A673 (cell line): ENCODE data around the gene MAGI1. TPM values are rescaled to one million over a fixed set of nuclear protein-coding genes. Genes with fewer than 3 reads are reported as not detected.

Experiments used
- BruUV-seq: library from RNA; stranded (reverse); fragments of 400-500 nt; replicated peaks from 2 replicates; lab custom pipeline; 2021; lab: Mats Ljungman, UMichigan
- CTCF ChIA-PET: fragments of 300-600 bp; sonication (Branson Sonifier 250); formaldehyde crosslinking; loops from one replicate; lab custom pipeline; 2022; ENCODE audit warnings: antibody characterized with exemption; lab: Charles Lee
- POLR2A ChIA-PET: fragments of 300-600 bp; sonication (Branson Sonifier 250); formaldehyde crosslinking; loops from one replicate; lab custom pipeline; 2022; ENCODE audit warnings: antibody characterized with exemption; ENCODE audit not compliant: low non-redundant PET; lab: Charles Lee
- DNase-seq: peaks from one replicate; pipeline ENCODE4 v3.0.0-alpha.2; 2015; ENCODE audit warnings: low spot score
- H3K27ac ChIP-seq: fragments of 200-600 bp; sonication (generic); 2 replicates; pipeline ENCODE4 v1.5.1; 2016; ENCODE audit warnings: mixed run types, low read depth, mild to moderate bottlenecking, mixed read lengths, antibody characterized with exemption, low read length; ENCODE audit not compliant: poor library complexity, severe bottlenecking
- H3K27me3 ChIP-seq: fragments of 200-600 bp; sonication (generic); replicated peaks from 2 replicates; pipeline ENCODE4 v1.6.1; 2017; ENCODE audit warnings: mixed run types, low read depth, mild to moderate bottlenecking, mixed read lengths, antibody characterized with exemption, low read length; ENCODE audit not compliant: insufficient read depth, poor library complexity
- H3K36me3 ChIP-seq: fragments of 200-600 bp; sonication (generic); 2 replicates; pipeline ENCODE4 v1.6.1; 2016; ENCODE audit warnings: mixed run types, mild to moderate bottlenecking, mixed read lengths, antibody characterized with exemption, low read length; ENCODE audit not compliant: insufficient read depth, poor library complexity, severe bottlenecking
- H3K4me1 ChIP-seq: fragments of 200-600 bp; sonication (generic); 2 replicates; pipeline ENCODE4 v1.6.1; 2017; ENCODE audit warnings: mixed run types, mild to moderate bottlenecking, mixed read lengths, antibody characterized with exemption, low read length; ENCODE audit not compliant: insufficient read depth, poor library complexity, severe bottlenecking
- H3K4me3 ChIP-seq: fragments of 200-600 bp; sonication (generic); 2 replicates; pipeline ENCODE4 v1.5.1; 2016; ENCODE audit warnings: low read depth, mixed run types, mild to moderate bottlenecking, mixed read lengths, low read length; ENCODE audit not compliant: poor library complexity, severe bottlenecking
- H3K9me3 ChIP-seq: fragments of 200-600 bp; sonication (generic); 2 replicates; pipeline ENCODE4 v1.6.1; 2016; ENCODE audit warnings: mixed run types, low read depth, mild to moderate bottlenecking, mixed read lengths, antibody characterized with exemption, low read length; ENCODE audit not compliant: poor library complexity, severe bottlenecking
- EZH2 ChIP-seq: fragments of 200-600 bp; sonication (generic); IDR thresholded peaks from 2 replicates; pipeline ENCODE4 v1.6.1; 2017; ENCODE audit warnings: borderline replicate concordance, low read depth, mild to moderate bottlenecking, mixed read lengths, antibody characterized with exemption, low read length; ENCODE audit not compliant: poor library complexity, severe bottlenecking
- intact Hi-C: fragments of 100-400 bp; cut with micrococcal nuclease; formaldehyde crosslinking; loops from one replicate; pipeline ENCODE4 v1.10.0; 2022; ENCODE audit not compliant: unreplicated experiment
- total RNA-seq: library from RNA; stranded (reverse); gene quantifications from 2 replicates; pipeline ENCODE4 v1.2.3, GENCODE V29; 2021
- TF ChIP-seq, protein P1 (sequence below): fragments of 300-800, 200-600 bp; sonication (generic); conservative IDR thresholded peaks from 2 replicates; pipeline ENCODE4 v1.5.1; 2017; ENCODE audit warnings: low read depth, mild to moderate bottlenecking, antibody characterized with exemption, low read length, moderate library complexity, mixed read lengths

The MAGI1 gene
- total RNA-seq, 1 experiment from 2014 or later: 30.5 TPM

DNA sequence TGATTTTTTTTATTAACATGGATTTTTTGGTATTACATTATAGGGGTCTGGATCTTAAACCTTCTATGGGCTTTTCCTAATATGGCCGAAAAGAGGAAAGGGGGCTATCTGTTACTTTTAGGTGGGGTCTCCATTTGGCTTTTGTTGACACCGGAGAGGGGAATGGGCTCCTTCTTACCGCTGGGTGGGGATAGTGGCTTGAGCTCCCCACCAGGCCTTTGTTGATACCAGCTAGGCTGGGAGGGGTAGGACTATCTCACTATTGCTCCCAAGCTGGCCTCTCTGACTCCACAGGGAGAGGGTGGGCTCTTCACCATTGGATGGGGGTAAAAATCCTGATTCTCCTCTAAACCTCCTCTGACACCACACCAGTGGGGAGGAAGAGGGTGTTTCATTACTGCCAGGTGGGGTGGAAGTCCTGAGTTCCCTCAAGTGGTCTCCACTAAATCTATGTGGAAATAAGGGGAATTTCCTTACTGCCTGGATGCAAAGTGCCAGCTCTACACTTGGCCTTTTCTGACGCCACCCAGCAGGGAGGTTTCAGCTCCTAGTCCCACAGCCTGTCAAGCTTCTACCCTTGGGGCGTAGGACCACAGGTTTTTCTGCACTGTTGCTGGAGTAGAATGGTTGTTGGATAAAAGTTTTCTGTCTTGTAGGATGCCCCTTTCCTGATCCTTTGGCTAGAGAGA, 572.3 kb downstream of the MAGI1 start:
- H3K36me3 ChIP-seq: no peaks in the 10 kb centered on the region
- no peaks in the 10 kb centered on the region for H3K4me1 ChIP-seq
- ChIA-PET CTCF (no interaction called here), POLR2A (no interaction called here)
- DNase-seq: no peak
- no peaks in the 10 kb centered on the region for H3K27me3 ChIP-seq
- BruUV-seq: no TSS peak
- H3K9me3 ChIP-seq: no peaks in the 10 kb centered on the region
- TF ChIP-seq, protein P1, sequence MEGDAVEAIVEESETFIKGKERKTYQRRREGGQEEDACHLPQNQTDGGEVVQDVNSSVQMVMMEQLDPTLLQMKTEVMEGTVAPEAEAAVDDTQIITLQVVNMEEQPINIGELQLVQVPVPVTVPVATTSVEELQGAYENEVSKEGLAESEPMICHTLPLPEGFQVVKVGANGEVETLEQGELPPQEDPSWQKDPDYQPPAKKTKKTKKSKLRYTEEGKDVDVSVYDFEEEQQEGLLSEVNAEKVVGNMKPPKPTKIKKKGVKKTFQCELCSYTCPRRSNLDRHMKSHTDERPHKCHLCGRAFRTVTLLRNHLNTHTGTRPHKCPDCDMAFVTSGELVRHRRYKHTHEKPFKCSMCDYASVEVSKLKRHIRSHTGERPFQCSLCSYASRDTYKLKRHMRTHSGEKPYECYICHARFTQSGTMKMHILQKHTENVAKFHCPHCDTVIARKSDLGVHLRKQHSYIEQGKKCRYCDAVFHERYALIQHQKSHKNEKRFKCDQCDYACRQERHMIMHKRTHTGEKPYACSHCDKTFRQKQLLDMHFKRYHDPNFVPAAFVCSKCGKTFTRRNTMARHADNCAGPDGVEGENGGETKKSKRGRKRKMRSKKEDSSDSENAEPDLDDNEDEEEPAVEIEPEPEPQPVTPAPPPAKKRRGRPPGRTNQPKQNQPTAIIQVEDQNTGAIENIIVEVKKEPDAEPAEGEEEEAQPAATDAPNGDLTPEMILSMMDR: no peak
- TF ChIP-seq EZH2: no peak
- no peak overlapping the region for H3K4me3 ChIP-seq
- intact Hi-C loops: no loop called here
- H3K27ac ChIP-seq: no peak overlapping the region

DNA sequence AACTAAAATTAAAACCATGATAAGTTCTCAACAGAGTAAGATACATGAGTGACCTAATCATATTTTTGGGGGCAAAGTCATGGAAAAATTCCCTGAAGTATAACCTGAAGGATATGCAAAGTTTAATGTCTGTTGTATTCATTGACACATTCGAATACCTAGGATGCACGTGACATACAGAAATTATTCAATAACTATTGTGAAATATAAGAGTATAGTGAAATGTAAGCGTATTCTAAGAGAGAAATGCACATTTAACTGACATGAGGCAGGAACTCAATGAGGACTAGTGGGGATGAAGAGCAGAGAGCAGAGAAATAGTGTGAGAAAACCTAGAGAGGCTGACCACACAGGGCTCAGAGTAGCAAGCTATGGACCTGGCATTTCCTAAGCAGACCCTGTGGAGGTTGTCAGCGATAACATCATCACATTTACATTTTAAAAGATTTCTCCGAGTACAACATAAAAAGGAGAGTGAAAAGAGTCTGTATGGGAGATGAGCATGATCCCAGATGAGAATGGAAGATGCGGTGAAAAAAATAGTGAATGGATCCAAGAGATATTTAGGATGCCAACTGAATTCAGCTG, 588.8 kb downstream of the MAGI1 start:
- Histone ChIP-seq H3K4me1 (no peaks in the 10 kb centered on the region), H3K4me3 (no peak overlapping the region), H3K36me3 (no peaks in the 10 kb centered on the region), H3K27ac (no peak overlapping the region), H3K9me3 (no peaks in the 10 kb centered on the region), H3K27me3 (no peaks in the 10 kb centered on the region)
- ChIA-PET POLR2A (no interaction called here), CTCF (no interaction called here)
- DNase-seq: no peak
- intact Hi-C loops: no loop called here
- TF ChIP-seq, protein P1: no peak
- no peak for TF ChIP-seq EZH2
- BruUV-seq: no TSS peak

DNA sequence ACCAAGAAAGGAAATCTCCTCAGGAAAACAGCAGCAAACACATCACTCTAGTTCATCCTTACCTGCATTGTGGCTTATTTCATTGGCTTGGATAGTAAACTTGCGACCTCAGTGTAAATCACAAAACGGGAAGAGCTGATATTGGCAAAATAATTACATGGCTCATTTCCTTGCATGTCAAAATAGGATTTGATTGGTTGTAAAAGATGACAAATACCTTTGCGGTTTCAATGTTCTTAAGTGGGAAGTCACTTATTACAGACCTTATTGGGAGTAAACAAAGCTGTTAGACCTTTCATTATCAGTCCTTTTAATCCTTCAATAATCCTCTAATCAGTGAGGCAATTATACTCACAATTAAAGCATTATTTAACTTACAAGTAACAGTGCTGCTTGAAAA, 590.6 kb downstream of the MAGI1 start:
- POLR2A ChIA-PET: no interaction called here
- no TSS peak for BruUV-seq
- Histone ChIP-seq H3K4me3 (no peak overlapping the region), H3K27me3 (no peaks in the 10 kb centered on the region), H3K4me1 (peaks cover 9% of the 10 kb centered on the region), H3K9me3 (no peaks in the 10 kb centered on the region), H3K27ac (no peak overlapping the region), H3K36me3 (no peaks in the 10 kb centered on the region)
- no peak for TF ChIP-seq EZH2
- TF ChIP-seq, protein P1: no peak
- CTCF ChIA-PET: no interaction called here
- intact Hi-C loops: no loop called here
- DNase-seq: no peak
